ENCODE data around the gene IL36A. TPM values are rescaled to one million over a fixed set of nuclear protein-coding genes. Genes with fewer than 3 reads are reported as not detected.

The IL36A gene
- total RNA-seq, 1 experiment from 2014 or later, result not detected

- ATAC-seq (no peak), DNase-seq (ENCODE audit: low read depth, low spot score) (no peak)
- no TSS peak for BruUV-seq (replicated peaks)
- H3K4me1 ChIP-seq (ENCODE audit: control insufficient read depth, insufficient read depth, low read length), result no peaks in the 10 kb centered on the region
- H3K36me3 ChIP-seq (ENCODE audit: control insufficient read depth, insufficient read depth, low read length), result no peaks in the 10 kb centered on the region
- POLR2A ChIA-PET, result no interaction called here
- no peak overlapping the region for H3K4me3 ChIP-seq (ENCODE audit: low read depth in 2 of 2, low read length in 2 of 2)
- intact Hi-C loops (cut with micrococcal nuclease; ENCODE audit: unreplicated experiment) (no loop called here), in situ Hi-C loops (cut with HindIII; ENCODE audit: low pct_unique_long_range_greater_than_20kb, low sequenced_read_pairs) (no loop called here)
- H3K27me3 ChIP-seq (ENCODE audit: control insufficient read depth, insufficient read depth, low read length), result no peaks in the 10 kb centered on the region
- no peak for TF ChIP-seq POLR2AphosphoS5 (IDR thresholded peaks at IDR 0.05; ENCODE audit: low read depth, low read length)
- TF ChIP-seq REST (IDR thresholded peaks at IDR 0.05; ENCODE audit: insufficient read depth in 1 of 2, low read depth in 2 of 2, low read length in 1 of 2), result no peak
- TF ChIP-seq TCF7L2 (IDR thresholded peaks at IDR 0.05; ENCODE audit: low read depth, low read length), result no peak
- TF ChIP-seq SIN3A (IDR thresholded peaks at IDR 0.05; ENCODE audit: borderline replicate concordance, insufficient read depth, low read depth, low read length), result no peak
- TF ChIP-seq, protein P1, sequence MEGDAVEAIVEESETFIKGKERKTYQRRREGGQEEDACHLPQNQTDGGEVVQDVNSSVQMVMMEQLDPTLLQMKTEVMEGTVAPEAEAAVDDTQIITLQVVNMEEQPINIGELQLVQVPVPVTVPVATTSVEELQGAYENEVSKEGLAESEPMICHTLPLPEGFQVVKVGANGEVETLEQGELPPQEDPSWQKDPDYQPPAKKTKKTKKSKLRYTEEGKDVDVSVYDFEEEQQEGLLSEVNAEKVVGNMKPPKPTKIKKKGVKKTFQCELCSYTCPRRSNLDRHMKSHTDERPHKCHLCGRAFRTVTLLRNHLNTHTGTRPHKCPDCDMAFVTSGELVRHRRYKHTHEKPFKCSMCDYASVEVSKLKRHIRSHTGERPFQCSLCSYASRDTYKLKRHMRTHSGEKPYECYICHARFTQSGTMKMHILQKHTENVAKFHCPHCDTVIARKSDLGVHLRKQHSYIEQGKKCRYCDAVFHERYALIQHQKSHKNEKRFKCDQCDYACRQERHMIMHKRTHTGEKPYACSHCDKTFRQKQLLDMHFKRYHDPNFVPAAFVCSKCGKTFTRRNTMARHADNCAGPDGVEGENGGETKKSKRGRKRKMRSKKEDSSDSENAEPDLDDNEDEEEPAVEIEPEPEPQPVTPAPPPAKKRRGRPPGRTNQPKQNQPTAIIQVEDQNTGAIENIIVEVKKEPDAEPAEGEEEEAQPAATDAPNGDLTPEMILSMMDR (IDR thresholded peaks at IDR 0.05), result no peak
- CTCF ChIA-PET, result no interaction called here
- no peak overlapping the region for H3K27ac ChIP-seq (ENCODE audit: low read length)
- H3K9me3 ChIP-seq (ENCODE audit: control insufficient read depth, insufficient read depth, low read depth, low read length), result peaks cover 6% of the 10 kb centered on the region; the same call in 1 of the 2 replicates
Observed at GRCh38 chr2:112997151-112997550, 8.1 kb upstream of the IL36A start.

- intact Hi-C loops (cut with micrococcal nuclease; ENCODE audit: unreplicated experiment), result no loop called here
Observed at GRCh38 chr2:113000436-113000835, 4.8 kb upstream of the IL36A start.

More at GRCh38 chr2:113000436-113000835, 4.8 kb upstream of the IL36A start:
- Histone ChIP-seq H3K27me3 (ENCODE audit: control insufficient read depth, insufficient read depth, low read length) (no peaks in the 10 kb centered on the region), H3K27ac (ENCODE audit: low read length) (no peak overlapping the region), H3K9me3 (ENCODE audit: control insufficient read depth, insufficient read depth, low read depth, low read length) (peaks cover 6% of the 10 kb centered on the region; the same call in 1 of the 2 replicates), H3K36me3 (ENCODE audit: control insufficient read depth, insufficient read depth, low read length) (no peaks in the 10 kb centered on the region), H3K4me3 (ENCODE audit: low read depth in 2 of 2, low read length in 2 of 2) (no peak overlapping the region), H3K4me1 (ENCODE audit: control insufficient read depth, insufficient read depth, low read length) (no peaks in the 10 kb centered on the region)
- in situ Hi-C loops (cut with HindIII; ENCODE audit: low pct_unique_long_range_greater_than_20kb, low sequenced_read_pairs), result no loop called here
- ATAC-seq (no peak), DNase-seq (ENCODE audit: low read depth, low spot score) (no peak)
- ChIA-PET CTCF (no interaction called here), POLR2A (no interaction called here)
- TF ChIP-seq TCF7L2 (IDR thresholded peaks at IDR 0.05; ENCODE audit: low read depth, low read length) (no peak), REST (IDR thresholded peaks at IDR 0.05; ENCODE audit: insufficient read depth in 1 of 2, low read depth in 2 of 2, low read length in 1 of 2) (no peak), SIN3A (IDR thresholded peaks at IDR 0.05; ENCODE audit: borderline replicate concordance, insufficient read depth, low read depth, low read length) (no peak), POLR2AphosphoS5 (IDR thresholded peaks at IDR 0.05; ENCODE audit: low read depth, low read length) (no peak)
- TF ChIP-seq, protein P1 (IDR thresholded peaks at IDR 0.05), result no peak
- no TSS peak for BruUV-seq (replicated peaks)

Data from Panc1 (cell line).